GDM1 (cell line): ENCODE measurements around the gene PCDHB8.
"Not testable (repeated sequence)": the region's sequence is repeated elsewhere in the genome, so short reads cannot be mapped to it uniquely, and the experiment has no call there.

ENCODE experiments used
- DNase-seq: peaks from one replicate; lab custom pipeline; 2025; lab: John Stamatoyannopoulos, UW

The PCDHB8 gene

DNA sequence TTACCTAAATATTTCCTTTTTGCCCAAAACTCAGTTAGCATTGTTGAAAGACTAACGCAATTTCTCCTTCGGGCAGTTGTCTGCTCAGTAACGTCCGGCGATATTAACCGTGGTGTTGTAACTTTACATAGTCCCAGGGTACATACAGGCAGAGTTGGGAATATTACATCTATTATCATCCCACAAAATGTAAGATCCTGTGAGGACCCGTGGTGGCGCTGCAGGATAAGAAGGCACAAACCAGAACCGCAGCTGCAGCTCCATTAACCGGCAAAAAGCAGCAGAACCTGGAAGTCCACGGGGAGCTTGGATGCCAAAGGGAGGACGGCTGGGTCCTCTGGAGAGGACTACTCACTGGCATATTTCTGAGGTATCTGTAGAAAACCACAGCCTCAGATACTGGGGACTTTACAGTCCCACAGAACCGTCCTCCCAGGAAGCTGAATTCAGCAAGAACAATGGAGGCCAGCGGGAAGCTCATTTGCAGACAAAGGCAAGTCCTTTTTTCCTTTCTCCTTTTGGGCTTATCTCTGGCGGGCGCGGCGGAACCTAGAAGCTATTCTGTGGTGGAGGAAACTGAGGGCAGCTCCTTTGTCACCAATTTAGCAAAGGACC lies at the start of gene PCDHB8:
TSS of gene PCDHB8 (plus strand) at position 214 of the 615 bp plus-strand sequence. CDS start at position 459, 245 bp downstream.
- DNase-seq: not testable (repeated sequence)

DNA sequence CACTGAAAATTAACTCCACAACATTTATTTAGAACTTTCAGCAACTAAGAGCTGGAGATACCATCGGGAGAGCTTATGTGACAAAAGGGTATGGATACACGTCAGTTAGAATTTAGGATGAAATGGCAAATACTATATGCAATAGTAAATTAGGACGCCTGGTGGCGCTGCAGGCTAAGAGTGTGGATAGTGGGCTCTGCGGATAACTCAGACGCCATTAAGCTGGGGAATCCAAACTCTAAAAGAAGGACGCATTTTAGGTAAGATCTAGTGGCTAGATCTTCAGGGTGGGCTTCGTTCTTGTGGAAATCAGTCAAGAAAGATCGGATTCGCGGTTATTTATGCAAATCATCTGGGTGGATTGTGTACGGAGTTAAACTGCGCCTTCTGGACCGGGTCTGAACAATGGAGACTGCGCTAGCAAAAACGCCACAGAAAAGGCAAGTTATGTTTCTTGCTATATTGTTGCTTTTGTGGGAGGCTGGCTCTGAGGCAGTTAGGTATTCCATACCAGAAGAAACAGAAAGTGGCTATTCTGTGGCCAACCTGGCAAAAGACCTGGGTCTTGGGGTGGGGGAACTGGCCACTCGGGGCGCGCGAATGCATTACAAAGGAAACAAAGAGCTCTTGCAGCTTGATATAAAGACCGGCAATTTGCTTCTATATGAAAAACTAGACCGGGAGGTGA lies 42.4 kb upstream of the PCDHB8 start, which contains the start of gene PCDHB5:
TSS of gene PCDHB5 (plus strand) at position 177 of the 688 bp plus-strand sequence. CDS start at position 406, 229 bp downstream.
- no peak for DNase-seq

- no peak for DNase-seq
Measured at GRCh38 chr5:141135718-141136266, 41.8 kb upstream of the PCDHB8 start.

DNA sequence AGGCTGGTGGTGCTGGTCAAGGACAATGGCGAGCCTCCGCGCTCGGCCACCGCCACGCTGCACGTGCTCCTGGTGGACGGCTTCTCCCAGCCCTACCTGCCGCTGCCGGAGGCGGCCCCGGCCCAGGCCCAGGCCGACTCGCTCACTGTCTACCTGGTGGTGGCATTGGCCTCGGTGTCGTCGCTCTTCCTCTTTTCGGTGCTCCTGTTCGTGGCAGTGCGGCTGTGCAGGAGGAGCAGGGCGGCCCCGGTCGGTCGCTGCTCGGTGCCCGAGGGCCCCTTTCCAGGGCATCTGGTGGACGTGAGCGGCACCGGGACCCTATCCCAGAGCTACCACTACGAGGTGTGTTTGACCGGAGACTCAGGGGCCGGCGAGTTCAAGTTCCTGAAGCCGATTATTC lies 40.2 kb upstream of the PCDHB8 start:
- not testable (repeated sequence) for DNase-seq

GRCh38 chr5:141149812-141150211 lies 27.8 kb upstream of the PCDHB8 start, which contains the start of gene PCDHB6:
TSS of gene PCDHB6 (plus strand) at chr5:141150057. CDS start at chr5:141150258, 201 bp downstream.
- no peak for DNase-seq

DNA sequence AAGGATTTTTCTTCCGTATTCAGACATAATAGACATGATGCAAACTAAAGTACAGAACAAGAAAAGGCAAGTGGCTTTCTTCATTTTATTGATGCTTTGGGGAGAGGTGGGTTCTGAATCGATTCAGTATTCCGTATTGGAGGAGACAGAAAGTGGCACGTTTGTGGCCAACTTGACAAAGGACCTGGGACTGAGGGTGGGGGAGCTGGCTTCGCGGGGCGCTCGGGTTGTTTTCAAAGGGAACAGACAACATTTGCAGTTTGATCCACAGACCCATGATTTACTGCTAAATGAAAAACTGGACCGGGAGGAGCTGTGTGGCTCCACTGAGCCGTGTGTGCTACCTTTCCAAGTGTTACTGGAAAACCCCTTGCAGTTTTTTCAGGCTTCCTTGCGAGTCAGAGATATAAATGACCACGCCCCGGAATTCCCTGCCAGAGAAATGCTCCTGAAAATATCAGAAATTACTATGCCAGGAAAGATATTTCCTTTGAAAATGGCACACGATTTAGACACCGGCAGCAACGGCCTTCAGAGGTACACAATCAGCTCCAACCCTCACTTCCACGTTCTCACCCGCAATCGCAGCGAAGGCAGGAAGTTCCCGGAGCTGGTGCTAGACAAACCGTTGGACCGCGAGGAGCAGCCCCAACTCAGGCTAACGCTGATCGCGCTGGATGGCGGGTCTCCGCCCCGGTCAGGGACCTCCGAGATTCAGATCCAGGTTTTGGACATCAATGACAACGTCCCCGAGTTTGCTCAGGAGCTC lies 27.2 kb upstream of the PCDHB8 start:
- DNase-seq: no peak

DNA sequence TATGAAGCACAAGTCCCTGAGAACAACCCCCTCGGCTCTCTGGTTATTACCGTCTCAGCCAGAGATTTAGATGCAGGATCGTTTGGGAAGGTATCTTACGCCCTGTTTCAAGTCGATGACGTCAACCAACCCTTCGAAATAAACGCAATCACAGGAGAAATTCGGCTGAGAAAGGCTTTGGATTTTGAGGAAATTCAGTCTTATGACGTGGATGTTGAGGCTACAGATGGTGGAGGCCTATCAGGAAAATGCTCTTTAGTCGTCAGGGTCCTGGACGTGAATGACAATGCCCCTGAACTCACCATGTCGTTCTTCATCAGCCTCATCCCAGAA lies 26.6 kb upstream of the PCDHB8 start:
- DNase-seq: no peak

DNA sequence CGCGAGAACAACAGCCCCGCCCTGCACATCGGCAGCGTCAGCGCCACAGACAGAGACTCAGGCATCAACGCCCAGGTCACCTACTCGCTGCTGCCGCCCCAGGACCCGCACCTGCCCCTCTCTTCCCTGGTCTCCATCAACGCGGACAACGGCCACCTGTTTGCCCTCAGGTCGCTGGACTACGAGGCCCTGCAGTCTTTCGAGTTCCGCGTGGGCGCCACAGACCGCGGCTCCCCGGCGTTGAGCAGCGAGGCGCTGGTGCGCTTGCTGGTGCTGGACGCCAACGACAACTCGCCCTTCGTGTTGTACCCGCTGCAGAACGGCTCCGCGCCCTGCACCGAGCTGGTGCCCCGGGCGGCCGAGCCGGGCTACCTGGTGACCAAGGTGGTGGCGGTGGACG lies 26.0 kb upstream of the PCDHB8 start:
- not testable (repeated sequence) for DNase-seq

GRCh38 chr5:141152096-141152495 lies 25.5 kb upstream of the PCDHB8 start:
- not testable (repeated sequence) for DNase-seq

- DNase-seq: no peak
Measured at GRCh38 chr5:141155540-141156374, 21.8 kb upstream of the PCDHB8 start.

DNA sequence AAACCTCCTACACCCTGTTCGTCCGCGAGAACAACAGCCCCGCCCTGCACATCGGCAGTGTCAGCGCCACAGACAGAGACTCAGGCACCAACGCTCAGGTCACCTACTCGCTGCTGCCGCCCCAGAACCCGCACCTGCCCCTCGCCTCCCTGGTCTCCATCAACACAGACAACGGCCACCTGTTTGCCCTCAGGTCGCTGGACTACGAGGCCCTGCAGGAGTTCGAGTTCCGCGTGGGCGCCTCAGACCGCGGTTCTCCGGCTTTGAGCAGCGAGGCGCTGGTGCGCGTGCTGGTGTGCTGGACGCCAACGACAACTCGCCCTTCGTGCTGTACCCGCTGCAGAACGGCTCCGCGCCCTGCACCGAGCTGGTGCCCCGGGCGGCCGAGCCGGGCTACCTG lies 20.2 kb upstream of the PCDHB8 start:
- DNase-seq: not testable (repeated sequence)

DNA sequence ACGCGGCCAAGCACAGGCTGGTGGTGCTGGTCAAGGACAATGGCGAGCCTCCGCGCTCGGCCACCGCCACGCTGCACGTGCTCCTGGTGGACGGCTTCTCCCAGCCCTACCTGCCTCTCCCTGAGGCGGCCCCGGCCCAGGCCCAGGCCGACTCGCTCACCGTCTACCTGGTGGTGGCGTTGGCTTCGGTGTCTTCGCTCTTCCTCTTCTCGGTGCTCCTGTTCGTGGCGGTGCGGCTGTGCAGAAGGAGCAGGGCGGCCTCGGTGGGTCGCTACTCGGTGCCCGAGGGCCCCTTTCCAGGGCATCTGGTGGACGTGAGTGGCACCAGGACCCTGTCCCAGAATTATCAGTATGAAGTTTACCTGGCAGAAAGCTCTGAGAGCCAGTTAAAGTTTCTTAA lies 19.7 kb upstream of the PCDHB8 start:
- not testable (repeated sequence) for DNase-seq

DNA sequence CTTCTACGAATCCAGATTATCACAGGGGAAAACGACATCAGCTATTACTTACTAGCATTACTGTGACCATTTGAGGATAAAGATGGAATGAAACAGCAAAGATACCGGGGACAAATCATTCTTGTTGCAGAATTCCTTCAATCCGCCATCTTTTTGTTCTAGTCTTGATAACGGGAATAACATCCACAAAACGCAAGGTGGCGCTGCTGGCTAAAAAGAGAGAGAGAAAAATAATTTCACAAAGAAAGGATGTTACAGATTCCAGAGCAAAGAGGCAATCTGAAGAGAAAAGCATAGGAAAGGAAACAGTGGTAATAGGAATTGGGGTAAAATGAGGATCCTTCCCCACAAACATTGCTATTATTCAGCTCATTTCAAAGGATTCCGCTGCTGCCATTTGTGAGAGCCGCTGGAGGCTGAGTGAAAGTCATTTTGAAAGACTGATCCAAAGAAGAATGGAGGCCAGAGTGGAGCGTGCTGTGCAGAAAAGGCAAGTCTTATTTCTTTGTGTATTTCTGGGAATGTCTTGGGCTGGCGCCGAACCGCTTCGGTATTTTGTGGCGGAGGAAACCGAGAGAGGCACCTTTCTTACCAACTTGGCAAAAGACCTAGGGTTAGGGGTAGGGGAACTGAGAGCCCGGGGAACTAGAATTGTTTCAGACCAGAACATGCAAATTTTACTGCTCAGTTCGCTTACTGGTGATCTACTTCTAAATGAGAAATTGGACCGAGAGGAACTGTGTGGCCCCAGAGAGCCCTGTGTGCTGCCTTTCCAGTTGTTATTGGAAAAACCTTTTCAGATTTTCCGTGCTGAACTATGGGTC lies 5.0 kb upstream of the PCDHB8 start, which contains the start of gene PCDHB7:
TSS of gene PCDHB7 (plus strand) at position 264 of the 824 bp plus-strand sequence. CDS start at position 456, 192 bp downstream.
- DNase-seq: no peak

- DNase-seq: not testable (repeated sequence)
Measured at GRCh38 chr5:141174291-141175104, 3.1 kb upstream of the PCDHB8 start.

GRCh38 chr5:141175933-141176332 lies 1.7 kb upstream of the PCDHB8 start:
- no peak for DNase-seq

GRCh38 chr5:141179371-141179770 lies 1.8 kb downstream of the PCDHB8 start:
- DNase-seq: not testable (repeated sequence)

GRCh38 chr5:141179876-141180275 lies 2.3 kb downstream of the PCDHB8 start:
- DNase-seq: not testable (repeated sequence)

GRCh38 chr5:141180313-141180712 lies 2.7 kb downstream of the PCDHB8 start:
- DNase-seq: no peak

DNA sequence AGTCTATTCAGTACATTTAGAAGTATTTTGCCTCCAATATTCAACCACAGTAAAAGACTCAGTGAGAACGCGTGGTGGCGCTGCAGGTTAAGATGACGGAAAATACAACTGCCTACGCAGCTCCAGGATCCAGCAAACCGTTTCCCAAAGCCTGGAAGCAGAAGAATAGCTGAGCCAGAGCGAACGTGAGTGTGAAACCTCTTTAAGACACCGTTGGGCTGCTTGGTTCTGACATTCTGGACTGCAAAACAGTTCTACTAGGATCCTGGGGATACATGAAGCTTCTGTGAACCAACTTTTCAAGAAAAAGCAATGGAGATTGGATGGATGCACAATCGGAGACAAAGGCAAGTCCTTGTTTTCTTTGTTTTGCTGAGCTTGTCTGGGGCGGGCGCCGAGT lies 4.7 kb downstream of the PCDHB8 start, which contains the start of gene PCDHB16:
TSS of gene PCDHB16 (plus strand) at position 140 of the 400 bp plus-strand sequence. CDS start at position 313, 173 bp downstream.
- DNase-seq: no peak
